Smooth muscle cell (in vitro differentiated cells): ENCODE results near the gene EBF3. TPM values are rescaled to one million over a fixed set of nuclear protein-coding genes. Genes with fewer than 3 reads are reported as not detected.
A peak's percentile ranks its signal among the peaks of the same experiment; 100 is the strongest.

Experiments
- DNase-seq: peaks from one replicate; lab custom pipeline; 2025; ENCODE audit not compliant: unreplicated experiment; lab: John Stamatoyannopoulos, UW
- H2AFZ ChIP-seq: fragments of 200-600 bp; sonication (generic); 2 replicates; pipeline ENCODE4 v1.6.0; 2016; ENCODE audit warnings: antibody characterized with exemption, low read depth, mild to moderate bottlenecking
- H3F3A ChIP-seq: fragments of 200-600 bp; sonication (generic); 2 replicates; pipeline ENCODE4 v1.6.0; 2017; ENCODE audit warnings: antibody characterized with exemption, low read depth
- H3K27ac ChIP-seq: fragments of 200-600 bp; sonication (generic); 2 replicates; pipeline ENCODE4 v1.5.1; 2016; ENCODE audit warnings: low read depth, mild to moderate bottlenecking
- H3K27me3 ChIP-seq: fragments of 200-600 bp; sonication (generic); 2 replicates; pipeline ENCODE4 v1.6.1; 2016; ENCODE audit warnings: low read depth, mild to moderate bottlenecking
- H3K36me3 ChIP-seq: fragments of 200-600 bp; sonication (generic); 2 replicates; pipeline ENCODE4 v1.5.1; 2016; ENCODE audit warnings: low read depth
- H3K4me1 ChIP-seq: fragments of 200-600 bp; sonication (generic); 2 replicates; pipeline ENCODE4 v1.5.1; 2016; ENCODE audit warnings: low read depth
- H3K4me2 ChIP-seq: fragments of 200-600 bp; sonication (generic); 2 replicates; pipeline ENCODE4 v1.6.0; 2016; ENCODE audit warnings: mild to moderate bottlenecking
- H3K4me3 ChIP-seq: fragments of 200-600 bp; sonication (generic); 2 replicates; pipeline ENCODE4 v1.5.1; 2016; ENCODE audit warnings: mild to moderate bottlenecking
- H3K79me2 ChIP-seq: fragments of 200-600 bp; sonication (generic); 2 replicates; pipeline ENCODE4 v1.6.0; 2016; ENCODE audit warnings: low read depth, mild to moderate bottlenecking
- H3K9ac ChIP-seq: fragments of 200-600 bp; sonication (generic); 2 replicates; pipeline ENCODE4 v1.6.0; 2016; ENCODE audit warnings: low read depth
- H3K9me3 ChIP-seq: fragments of 200-600 bp; sonication (generic); replicated peaks from 2 replicates; pipeline ENCODE4 v1.5.1; 2016; ENCODE audit warnings: low read depth
- H4K20me1 ChIP-seq: fragments of 200-600 bp; sonication (generic); 2 replicates; pipeline ENCODE4 v1.6.0; 2016; ENCODE audit warnings: low read depth
- CTCF ChIP-seq: fragments of 200-600 bp; sonication (generic); IDR thresholded peaks from 2 replicates; pipeline ENCODE4 v1.5.1; 2017; ENCODE audit warnings: borderline replicate concordance, mild to moderate bottlenecking, antibody characterized with exemption; ENCODE audit not compliant: insufficient read depth, poor library complexity, severe bottlenecking
- WGBS: methylation state at CpG from one replicate; pipeline ENCODE4 v1.1.7; 2016; ENCODE audit warnings: low lambda C conversion rate; 5-methylcytosine and 5-hydroxymethylcytosine counted together
- polyA plus RNA-seq: library from polyadenylated mRNA; unstranded; fragments of >200 nt; fragmentation: Nextera tagmentation; extraction: Ambion mirVana; gene quantifications from 2 replicates; pipeline ENCODE4 v1.2.1, GENCODE V29; 2016
- total RNA-seq: library from RNA; depleted of rRNA; stranded (reverse); fragments of >200 nt; gene quantifications from 2 replicates; pipeline ENCODE4 v1.2.3, GENCODE V29; 2014

Gene EBF3
- total and polyA plus RNA-seq, 2 experiments from 2014 or later = not detected

DNA sequence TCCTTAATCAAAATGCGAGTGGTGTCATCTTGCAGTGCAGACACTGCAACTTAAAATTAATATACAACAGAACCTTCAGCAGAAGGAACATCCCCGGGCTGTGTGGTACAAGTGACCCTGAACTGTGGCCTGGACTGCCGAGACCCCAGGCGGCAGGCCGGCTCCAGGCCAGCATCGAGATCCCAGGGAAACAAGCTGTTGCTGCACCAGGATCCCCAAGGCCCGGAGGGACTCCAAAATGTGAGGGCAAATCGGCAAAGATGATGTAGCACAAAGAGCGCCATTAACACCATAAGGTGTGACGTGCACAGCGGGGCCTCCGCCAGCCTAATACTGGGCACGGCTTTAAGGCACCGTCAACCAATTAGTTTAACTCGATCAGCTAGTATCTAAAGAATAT, 73.9 kb downstream of the EBF3 start:
- no peak overlapping the region for H3K4me2 ChIP-seq

DNA sequence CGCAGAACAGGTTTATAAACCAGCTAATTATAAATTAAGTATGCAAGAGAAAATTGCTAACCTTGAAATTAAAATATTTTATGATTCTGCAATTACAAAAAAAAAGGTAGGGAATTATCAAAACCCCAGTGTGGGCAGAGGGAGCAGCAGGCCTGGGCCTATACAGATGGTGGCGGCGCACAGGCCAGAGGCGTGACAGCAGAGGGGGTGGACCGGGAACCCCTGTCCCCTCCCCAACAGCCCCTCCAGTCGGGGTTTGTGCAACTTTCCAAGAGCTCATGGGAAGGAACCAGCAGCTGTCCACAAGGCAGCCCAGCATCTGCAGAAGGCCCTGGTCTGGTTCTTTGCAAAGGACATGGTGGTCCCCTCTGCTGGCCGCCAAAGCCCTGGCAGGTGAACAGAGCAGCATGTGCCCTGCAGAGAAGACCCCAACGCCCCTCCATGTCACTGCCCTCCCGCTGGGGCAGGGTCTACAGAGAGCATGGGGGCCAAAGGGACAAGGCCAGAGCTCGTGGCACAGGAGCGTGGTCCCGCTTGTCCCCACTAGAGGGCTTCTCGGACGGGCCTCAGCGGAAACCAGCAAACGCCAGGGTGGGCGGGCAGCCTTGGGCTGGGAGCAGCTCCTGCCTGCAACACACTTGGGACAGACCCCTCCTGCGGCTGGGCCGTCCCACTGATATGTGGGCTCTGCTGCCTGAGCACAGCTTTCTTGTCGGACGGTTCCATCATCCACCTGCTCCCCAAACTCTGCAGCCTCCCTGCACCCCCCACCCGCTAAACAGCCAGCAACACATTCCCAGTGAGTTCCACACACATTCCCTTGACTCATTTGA, 75.1 kb downstream of the EBF3 start:
- 40% methylated on average over 20 of the region's 22 CpGs for WGBS
- peak; percentile 12 for DNase-seq
- no peak overlapping the region for H2AFZ ChIP-seq

More for the DNA sequence above, 73.9 kb downstream of the EBF3 start:
- Histone ChIP-seq H3K27ac (no peak overlapping the region), H3K4me3 (no peak overlapping the region), H3K4me1 (peaks cover 7% of the 10 kb centered on the region), H2AFZ (no peak overlapping the region), H3K36me3 (no peaks in the 10 kb centered on the region), H4K20me1 (no peaks in the 10 kb centered on the region), H3K79me2 (no peaks in the 10 kb centered on the region), H3F3A (no peaks in the 10 kb centered on the region), H3K9me3 (no peaks in the 10 kb centered on the region), H3K9ac (no peak overlapping the region), H3K27me3 (no peaks in the 10 kb centered on the region)
- DNase-seq = no peak
- 92% methylated on average over 15 of the region's 15 CpGs for WGBS
- no peak for TF ChIP-seq CTCF

GRCh38 chr10:129887986-129888783, 75.9 kb downstream of the EBF3 start:
- Histone ChIP-seq H3K79me2 (no peaks in the 10 kb centered on the region), H3K4me1 (peaks cover 6% of the 10 kb centered on the region), H3K4me3 (no peak overlapping the region), H3K9me3 (no peaks in the 10 kb centered on the region), H4K20me1 (no peaks in the 10 kb centered on the region), H3K4me2 (no peak overlapping the region), H3F3A (no peaks in the 10 kb centered on the region), H3K27me3 (no peaks in the 10 kb centered on the region), H3K27ac (no peak overlapping the region), H3K36me3 (no peaks in the 10 kb centered on the region), H2AFZ (no peak overlapping the region), H3K9ac (no peak overlapping the region)
- TF ChIP-seq CTCF = no peak
- 96% methylated on average over 35 of the region's 35 CpGs for WGBS
- DNase-seq = no peak

More for the DNA sequence above, 75.1 kb downstream of the EBF3 start:
- no peaks in the 10 kb centered on the region for H3F3A ChIP-seq
- no peak overlapping the region for H3K27ac ChIP-seq
- H3K27me3 ChIP-seq = no peaks in the 10 kb centered on the region
- peaks cover 6% of the 10 kb centered on the region for H3K4me1 ChIP-seq
- peak; percentile 63 for TF ChIP-seq CTCF
- no peak overlapping the region for H3K9ac ChIP-seq
- no peaks in the 10 kb centered on the region for H3K9me3 ChIP-seq
- H4K20me1 ChIP-seq = no peaks in the 10 kb centered on the region
- H3K79me2 ChIP-seq = no peaks in the 10 kb centered on the region
- no peaks in the 10 kb centered on the region for H3K36me3 ChIP-seq
- no peak overlapping the region for H3K4me2 ChIP-seq
- no peak overlapping the region for H3K4me3 ChIP-seq
